Mucosa of gallbladder (tissue), 1 donor: ENCODE data around the gene TTC9C. TPM values are rescaled to one million over a fixed set of nuclear protein-coding genes. Genes with fewer than 3 reads are reported as not detected.
"Not testable (repeated sequence)": the region's sequence is repeated elsewhere in the genome, so short reads cannot be mapped to it uniquely, and the experiment has no call there.

Source experiments
- DNase-seq: peaks from one replicate; pipeline ENCODE4 v3.0.0-alpha.2; 2020; ENCODE audit warnings: low spot score
- total RNA-seq: library from RNA; stranded (reverse); gene quantifications from one replicate; pipeline ENCODE4 v1.2.1, GENCODE V29; 2021
- donor health status: DM: no; HTN: no; CAD: no.

Gene TTC9C
- total RNA-seq, 1 donor from 2014 or later, result 38.9 TPM

DNA sequence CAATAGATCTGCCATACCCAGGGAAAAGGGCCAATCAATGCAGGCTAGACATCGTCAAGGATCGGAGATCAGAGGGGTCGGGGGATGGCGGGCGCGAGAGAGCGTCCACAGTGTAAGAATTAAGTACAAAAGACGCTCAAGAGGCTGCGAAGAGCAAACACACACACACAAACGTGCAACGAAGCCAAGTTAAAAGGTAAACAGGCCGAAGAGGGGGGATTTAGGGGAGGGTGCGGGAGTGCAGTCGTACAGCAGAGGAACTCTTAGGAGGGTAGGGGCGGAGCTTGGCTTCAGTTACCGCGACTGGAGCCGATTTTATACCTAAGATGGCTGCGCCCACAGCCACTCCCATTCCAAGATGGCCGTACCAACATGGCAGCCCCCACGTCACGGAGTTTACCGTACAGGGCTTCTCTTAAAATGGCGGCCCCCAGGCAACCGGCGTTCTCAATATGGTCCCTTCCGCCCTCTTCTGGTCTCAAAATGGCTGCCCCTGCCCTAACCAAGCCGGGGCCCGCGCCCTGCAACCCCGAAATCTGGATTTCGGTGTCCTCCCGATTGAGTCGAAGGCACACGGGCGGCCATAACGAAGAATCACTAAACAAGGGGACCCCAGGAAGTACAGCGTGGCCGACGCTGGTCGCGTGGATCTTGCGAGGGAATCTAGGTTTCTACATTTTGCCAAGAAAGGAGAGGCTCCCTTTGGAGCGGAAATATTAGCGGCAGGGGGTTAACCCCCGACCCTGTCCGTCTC, 18.9 kb upstream of the TTC9C start:
- DNase-seq, result peak; percentile 98

DNA sequence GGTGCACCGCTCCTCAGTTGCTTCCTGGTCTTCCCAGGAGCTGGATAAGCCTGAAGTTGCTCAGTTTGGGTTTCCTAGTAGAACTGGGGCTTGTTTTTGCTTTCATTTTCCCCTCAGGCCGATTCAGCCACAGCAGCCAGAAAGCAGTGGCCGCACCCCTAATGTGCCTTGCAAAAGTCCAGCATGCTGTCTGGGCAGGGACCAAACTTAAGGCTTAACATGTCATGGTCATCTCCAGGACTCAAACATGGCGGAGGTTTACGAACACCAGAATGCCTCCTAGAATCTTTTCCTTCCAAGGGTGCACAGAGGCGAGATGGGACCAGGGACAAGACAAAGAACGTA, 18.3 kb upstream of the TTC9C start:
- no peak for DNase-seq

DNA sequence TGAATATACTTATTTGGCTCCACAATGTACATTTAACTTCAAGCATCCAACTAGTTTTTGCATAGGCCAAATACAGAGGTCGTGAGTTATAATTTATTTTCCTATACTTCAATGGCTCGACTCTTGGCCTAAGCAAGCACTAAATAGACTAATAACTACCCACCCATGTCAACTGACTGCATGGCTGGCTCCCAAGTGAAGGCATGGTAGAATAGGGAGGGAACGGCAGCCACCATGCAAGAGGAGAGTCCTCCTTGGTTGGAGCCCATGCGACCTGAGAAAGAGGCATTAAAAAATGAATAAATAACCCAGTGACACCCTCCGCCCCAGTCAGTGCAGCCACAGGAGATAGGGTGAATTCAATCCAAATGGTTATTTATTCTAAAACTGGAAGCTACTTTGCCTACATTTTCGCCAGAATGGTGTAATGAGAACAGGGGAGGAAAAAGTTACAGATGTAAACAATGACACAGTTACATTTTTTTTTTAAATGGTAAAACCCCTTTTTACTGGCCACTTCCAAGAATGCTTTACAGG, 15.9 kb upstream of the TTC9C start:
- DNase-seq, result no peak

DNA sequence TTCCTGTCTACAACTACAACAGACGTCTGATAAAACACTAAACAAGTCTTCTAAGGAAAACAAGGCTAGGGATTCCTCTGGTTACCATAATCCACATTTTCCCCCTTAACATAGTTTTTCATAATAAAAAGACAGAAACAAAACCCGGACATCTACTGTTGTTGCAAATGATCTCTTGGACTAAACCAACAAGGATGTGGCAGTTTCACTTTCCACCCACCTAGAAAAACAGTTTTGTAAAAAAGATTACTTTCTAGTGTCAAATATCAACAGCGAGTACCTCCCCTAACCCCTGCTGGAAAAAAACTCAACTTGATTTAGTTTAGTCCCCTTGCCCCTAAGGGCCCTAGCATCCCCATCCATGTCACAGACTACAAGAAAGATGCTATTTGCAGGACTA, 15.4 kb upstream of the TTC9C start:
- no peak for DNase-seq

DNA sequence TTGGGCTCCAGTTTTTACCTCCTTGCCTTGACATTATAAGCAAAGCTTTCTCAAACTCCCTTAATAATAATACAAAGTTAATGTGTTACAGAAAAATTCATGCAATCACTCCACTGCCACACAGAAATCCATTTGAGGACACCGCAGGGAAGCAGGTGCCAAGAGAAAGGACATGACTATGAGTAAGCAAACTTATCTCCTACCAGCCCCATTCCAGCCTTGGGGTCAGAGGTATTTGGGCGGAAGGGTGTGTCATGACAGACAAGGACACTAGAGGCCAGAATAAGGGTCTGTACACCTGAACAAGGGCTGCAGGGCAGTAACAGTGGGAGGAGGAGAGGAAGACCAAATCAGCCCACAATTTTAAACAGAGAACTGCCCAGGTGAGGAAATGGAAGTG, 14.9 kb upstream of the TTC9C start:
- peak; percentile 81 for DNase-seq

DNA sequence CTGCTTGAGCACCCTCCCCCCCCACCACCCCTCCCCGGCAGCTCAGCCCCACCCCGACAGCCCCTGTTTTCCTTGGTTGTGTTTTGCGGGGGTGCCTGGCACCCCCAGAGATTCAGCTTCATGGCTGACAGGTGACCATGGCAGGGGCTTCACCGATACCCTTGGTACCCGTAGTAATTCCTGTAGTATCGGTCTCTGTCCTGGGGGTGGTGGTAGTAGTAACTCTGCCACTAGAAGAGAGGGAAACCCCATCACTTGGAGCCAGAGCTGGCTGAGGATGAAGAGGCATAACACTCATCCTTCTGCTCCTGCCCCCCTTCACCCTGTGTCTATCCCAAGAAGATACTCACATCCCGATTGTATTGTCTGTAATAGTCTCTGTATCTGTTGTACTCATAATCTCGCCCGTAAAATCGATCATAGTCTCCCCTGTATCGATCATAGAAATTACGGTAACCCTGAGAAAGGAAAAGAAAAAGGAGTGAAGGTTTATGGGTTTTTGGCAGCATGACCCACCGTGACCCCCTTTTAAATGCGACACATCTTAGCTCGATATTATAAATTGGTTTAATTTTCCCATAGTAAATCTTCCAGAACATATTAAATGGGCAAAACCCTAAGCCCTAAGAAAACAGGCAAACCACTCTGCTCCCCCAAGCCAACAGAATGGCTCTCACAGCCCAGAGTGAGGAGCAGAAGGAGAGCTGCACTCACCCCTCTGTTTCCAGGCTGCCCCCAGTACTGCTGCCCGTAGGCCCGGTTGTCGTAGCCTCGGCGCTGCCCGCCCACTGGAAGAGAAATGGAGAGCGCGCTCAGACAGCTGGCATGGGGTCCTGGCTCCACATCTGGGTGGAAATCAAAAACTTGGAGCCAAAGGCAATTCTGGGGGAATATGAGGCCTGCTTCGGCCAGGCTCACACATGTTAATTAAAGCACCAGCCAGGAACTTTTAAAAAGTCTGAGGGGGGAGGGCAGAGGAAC, 12.8 kb upstream of the TTC9C start:
- DNase-seq, result no peak

DNA sequence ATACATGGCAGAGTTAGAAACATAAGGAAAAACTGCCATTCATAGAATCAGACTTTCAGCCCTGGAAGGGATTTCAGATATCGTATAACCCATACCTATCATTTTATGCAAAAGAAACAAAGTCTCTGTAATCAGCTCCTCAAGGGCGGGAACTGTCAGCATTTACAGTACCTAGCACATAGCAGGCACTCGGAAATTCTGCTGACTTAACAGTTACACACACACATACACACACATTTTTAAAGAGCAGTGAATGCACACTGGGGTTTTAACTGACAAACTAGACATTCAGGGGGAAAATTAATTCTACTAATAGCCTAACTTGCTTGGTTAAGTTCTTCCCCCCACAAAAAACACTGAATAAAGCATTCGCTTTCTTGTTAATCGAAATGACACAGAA, 12.1 kb upstream of the TTC9C start:
- DNase-seq, result no peak

DNA sequence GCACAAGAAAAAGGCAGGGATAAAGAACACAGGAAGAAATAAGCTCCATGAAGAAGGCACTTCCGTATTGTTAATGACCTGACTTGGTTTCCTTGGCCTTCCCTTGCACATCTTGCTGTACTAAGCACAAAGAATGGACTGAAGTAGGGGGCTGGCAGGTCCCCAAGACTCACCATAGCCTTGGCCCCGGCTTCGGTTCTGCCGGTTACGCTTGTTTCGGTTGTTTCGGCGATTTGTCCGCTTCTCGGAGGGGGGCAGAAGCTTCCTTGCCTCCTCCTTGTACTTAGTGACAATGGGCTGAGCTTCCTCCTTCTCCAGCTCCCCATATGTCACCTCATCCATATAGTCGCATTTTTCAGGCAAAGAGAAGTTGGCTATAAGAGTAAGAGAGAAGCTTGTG, 11.5 kb upstream of the TTC9C start:
- DNase-seq, result no peak

DNA sequence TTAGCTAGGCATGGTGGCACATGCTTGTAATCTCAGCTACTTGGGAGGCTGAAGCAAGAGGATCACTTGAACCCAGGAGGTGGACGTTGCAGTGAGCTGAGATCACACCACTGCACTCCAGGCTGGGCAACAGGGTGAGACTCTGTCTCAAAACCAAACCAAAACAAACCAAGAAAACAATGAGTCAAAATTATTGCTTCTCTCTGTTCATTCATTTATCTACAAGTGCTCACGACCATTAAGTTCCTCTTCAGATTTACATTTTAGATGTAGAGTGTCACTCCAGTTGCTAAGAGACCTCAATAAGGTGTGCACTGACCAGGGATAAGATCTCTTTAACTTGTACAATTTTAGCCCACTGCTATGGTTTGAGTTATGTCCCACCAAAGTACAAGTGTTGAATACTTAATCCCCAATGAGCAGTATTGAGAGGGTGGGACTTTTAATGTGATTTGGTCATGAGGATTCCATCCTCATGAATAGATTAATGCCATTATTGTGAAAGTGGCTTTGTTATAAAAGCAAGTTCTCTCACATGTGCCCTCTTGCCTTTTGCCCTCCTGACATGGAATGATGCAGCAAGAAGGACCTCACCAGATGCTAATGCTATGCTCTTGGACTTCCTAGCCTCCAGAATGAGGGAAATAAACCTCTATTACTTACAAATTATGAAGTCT, 8.8 kb upstream of the TTC9C start:
- no peak for DNase-seq

DNA sequence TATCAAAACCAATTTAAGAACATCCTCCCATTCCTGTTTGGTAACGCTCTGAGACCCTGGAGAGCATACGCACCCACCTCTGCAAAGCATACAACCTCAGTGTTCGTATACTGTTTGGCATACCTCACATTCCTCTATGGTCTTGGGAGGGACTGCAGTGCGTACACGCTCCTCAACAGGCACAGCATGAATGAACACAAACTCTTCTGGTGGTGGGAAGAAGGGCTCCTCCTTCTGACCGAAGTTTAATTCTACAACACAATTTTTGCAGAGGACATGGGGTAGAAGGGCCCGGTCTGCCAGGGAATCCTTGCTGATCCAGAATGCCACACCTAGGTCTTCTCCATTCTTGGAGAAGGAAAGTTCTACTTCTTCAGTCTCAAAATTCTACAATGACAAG, 6.3 kb upstream of the TTC9C start:
- no peak for DNase-seq

DNA sequence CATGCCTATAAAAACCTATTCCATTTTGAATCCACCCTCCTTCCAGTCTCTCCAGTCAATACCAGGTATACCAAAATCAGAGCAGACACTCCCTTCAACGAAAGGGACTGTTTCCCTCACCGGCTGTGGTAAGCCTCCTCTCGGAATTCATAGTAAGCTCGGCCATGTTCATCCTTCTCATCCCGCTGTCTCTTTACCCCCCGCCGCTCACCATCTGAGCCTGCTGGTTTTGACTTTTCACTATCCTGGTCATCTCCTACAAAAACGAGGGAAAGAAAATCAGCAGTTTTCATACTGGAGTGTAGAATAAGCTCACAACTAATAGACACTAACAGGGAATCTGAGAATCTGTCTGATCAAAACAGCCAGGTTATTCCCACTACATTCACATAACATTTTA, 4.1 kb upstream of the TTC9C start:
- no peak for DNase-seq

DNA sequence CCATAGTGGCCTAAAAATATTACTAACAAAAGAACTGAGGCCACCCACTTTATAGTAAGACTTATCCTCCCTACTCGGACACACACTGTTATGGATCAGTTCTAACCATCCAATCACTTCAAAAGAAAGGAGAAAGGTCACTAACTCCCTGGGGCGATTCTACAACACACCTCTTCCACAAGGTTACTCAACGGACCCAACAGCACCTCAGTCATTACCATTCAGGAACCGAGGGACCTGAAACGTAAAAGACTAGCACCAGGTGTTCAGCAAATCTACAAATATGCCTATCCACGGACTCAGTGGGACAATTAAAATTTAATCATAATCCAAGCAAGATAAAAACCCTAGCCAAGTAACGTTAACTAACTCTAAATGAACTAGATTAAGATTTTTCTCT, 2.6 kb upstream of the TTC9C start:
- DNase-seq, result no peak

DNA sequence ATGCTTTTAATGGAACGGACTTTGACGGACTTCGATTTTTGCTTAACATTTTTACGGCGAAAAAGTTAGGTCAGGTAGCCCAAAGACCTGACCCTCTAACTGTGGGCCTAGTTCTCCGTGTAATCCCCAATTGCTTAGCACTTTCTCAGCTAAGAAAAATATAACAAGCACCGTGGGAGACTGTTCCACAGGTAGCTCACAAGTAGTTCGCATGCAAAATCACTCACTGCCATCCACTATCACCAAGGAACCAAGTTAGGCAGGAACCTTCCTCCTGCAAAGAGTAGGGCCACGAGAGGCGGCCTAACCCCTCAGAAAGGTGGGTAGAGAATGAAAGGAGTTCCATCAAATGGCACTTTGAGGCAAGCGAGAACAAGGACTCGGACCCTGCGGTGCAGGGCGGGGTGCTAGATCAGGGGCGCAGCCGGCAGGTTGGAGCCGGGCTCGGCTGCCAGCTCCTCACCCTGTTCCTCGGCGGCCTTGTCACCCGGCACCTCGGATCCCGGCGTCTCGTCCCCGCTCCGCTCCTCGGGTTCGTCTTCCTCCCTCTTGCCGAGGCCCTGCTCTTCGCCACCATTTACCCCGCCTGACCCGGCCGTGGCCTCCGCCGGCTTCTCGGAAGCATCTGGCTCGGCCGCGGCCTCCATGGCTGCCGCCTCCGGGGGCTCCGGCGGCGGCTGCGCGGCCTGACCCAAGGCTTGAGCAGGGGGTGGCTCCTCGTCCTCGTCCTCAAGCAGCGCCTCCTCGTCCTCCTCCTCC, 2.0 kb upstream of the TTC9C start:
- DNase-seq, result no peak

DNA sequence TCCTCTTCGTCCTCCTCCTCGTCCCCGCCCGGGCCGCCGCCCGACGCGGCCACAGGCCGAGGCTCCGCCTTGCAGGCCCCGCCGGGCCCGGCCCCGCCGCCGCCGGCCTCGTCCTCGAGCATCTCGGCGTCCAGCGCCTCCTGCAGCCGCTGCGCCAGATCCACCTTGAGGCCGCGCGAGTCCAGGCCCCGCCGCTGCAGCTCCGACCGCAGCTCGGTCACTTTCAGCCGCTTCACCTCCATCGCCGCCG, 1.4 kb upstream of the TTC9C start:
- DNase-seq, result no peak

DNA sequence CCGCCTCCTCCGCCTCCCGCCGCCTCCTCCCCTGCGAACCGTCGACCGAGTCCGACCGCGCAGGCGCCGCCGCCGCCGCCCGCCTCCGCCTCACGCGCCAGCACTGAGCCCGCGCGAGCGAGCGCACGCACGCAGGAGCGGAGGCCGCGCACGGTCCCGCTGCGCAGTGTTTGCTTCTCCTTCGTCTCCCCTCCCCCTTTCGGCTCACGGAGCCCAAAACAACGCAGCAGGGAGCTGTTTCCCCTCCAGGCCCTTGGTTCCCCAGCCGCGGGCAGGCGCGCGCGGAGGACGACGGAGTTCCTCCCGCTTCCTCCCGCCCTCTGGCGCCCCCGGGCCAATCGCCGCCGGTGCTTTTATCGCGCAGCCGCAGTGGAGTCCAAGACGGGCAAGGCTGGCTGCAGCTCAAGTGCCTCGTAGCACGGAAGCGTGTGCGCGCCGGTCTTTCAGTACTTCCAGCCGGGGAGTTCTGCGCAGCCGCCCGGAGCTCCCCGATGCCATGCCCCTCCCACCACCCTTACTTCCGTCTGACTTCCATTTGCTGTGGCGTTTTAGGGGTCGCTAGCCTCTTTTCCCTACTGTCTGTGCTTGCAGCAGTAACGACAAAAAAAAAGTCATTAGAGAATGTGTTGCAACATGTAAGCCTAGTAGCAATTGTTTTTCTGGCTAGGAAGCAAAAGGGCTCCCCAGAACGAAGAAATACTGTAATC, 968 bp upstream of the TTC9C start, which contains the start of gene HNRNPUL2:
TSS of gene HNRNPUL2 (minus strand) at position 293 of the 707 bp plus-strand sequence. CDS start 301 bp downstream, outside the sequence.
- DNase-seq, result peak; percentile 99

DNA sequence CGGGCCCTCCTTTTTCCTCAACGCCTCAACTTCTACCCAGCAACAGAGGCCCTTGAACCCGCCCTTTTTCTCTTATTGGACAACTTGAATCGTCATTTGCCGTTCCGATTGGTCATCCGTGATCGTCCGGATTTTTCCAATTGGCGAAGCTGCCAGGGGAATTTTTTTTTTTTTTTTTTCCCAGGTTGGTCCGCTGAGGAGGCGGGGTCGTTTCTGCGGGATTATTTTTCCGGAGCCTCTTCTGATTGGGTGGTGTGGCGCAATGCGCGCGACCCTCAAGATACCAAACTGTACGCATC, 465 bp upstream of the TTC9C start:
- DNase-seq, result peak; percentile 94

DNA sequence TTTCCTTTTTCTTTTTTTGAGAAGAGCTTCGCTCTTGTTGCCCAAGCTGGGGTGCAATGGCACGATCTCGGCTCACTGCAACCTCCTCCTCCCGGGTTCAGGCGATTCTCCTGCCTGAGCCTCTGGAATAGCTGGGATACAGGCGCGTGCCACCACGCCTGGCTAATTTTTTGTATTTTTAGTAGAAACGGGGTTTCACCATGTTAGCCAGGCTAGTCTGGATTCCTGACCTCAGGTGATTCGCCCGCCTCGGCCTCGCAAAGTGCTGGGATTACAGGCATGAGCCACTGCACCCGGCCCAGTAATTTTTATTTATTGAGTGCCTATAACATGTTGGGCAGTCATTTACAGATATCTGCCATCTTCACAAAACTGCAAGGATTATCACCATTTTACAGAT, 1.8 kb downstream of the TTC9C start:
- not testable (repeated sequence) for DNase-seq

DNA sequence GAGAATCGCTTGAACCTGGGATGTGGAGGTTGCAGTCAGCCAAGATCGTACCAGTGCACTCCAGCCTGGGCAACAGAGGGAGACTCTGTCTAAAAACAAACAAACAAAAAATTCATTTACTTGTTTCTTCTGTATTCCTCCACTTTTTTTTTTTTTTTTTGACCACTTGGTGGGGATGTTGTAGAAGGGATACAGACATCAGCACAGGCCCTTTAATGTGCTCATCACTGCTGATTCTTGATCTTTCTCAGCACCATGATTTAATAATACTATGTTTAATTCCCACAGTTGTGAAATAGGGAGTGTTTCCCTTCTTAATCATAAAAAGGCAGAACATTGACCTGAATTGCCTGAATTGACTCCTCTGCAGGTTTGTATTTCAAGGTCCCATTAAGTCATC, 4.5 kb downstream of the TTC9C start:
- no peak for DNase-seq

DNA sequence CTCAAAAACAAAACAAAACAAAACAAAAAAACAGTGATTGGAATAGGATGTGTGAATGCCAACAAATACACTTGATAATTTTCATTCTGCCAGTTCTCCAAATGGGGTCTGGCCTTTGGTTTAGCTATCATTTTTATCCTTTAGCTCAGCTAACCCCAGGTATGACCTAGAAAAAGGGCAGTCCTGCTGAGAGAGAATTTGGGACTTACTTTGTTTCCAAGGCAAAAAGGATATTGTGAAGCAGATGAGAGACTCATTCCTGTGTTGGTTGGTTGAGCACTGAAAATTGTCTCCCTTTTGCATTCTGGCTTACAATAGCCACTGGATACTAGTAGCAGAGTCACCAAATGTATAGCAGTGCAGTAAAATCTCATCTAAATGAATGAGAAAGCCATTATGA, 8.9 kb downstream of the TTC9C start:
- DNase-seq, result no peak

DNA sequence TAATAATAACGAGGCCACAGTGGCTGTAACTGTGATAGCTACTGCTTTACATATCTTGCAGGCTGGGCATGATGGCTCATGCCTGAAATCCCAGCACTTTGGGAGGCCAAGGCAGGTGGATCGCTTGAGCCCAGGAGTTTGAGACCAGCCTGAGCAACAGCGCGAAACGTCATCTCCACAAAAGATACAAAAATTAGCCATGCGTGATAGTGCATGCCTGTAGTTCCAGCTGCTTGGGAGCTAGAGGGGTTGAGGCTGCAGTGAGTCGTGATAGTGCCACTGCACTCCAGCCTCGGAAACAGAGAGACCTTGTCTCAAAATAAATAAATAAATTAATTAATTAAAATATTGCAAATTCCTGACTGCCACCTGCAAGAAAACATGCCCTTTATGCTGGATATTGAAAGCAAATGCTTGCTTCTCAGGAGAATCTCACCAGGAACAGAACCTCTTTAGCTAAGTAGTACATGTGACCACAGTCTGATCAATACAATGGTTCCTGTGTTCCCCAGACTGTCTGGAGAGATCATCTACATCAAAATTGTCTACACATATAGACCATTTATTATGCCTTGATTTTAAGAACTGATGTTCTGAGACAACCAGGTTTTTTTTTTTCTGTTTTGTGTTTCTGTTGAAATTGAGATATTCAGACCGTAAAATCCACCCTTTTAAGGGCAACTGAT, 19.3 kb downstream of the TTC9C start:
- no peak for DNase-seq

DNA sequence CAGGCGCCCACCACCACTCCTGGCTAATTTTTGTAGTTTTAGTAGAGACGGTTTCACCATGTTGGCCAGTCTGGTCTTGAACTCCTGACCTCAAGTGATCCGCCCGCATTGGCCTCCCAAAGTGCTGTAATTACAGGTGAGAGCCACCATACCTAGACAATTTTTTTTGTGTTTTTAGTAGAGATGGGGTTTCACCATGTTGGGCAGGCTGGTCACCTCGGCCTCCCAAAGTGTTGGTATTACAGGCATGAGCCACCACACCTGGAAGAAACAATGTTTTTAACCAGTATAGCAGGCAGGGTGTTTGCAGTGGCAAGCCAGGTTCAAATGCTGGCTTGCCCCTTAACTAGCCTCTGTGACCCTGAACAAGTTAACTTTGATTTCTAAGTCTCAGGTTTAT, 21.6 kb downstream of the TTC9C start:
- not testable (repeated sequence) for DNase-seq
